Type B pancreatic cell (in vitro differentiated cells): ENCODE data around the gene SERPINB1. TPM values are rescaled to one million over a fixed set of nuclear protein-coding genes. Genes with fewer than 3 reads are reported as not detected.

Experiments
- DNase-seq: peaks from one replicate; pipeline ENCODE4 v3.0.0; 2021; ENCODE audit warnings: mixed read lengths; ENCODE audit not compliant: unreplicated experiment; ENCODE audit errors: extremely low spot score
- H3K27ac Mint-ChIP-seq: 2 replicates; pipeline ENCODE4 v1.8.0; 2021; ENCODE audit warnings: mild to moderate bottlenecking, mixed read lengths
- H3K27me3 Mint-ChIP-seq: 2 replicates; pipeline ENCODE4 v1.8.0; 2021; ENCODE audit warnings: mixed read lengths
- H3K36me3 Mint-ChIP-seq: 2 replicates; pipeline ENCODE4 v1.8.0; 2021; ENCODE audit warnings: mixed read lengths
- H3K4me1 Mint-ChIP-seq: one replicate; pipeline ENCODE4 v1.8.0; 2021; ENCODE audit warnings: mixed read lengths; ENCODE audit not compliant: unreplicated experiment
- H3K4me3 Mint-ChIP-seq: 2 replicates; pipeline ENCODE4 v1.8.0; 2021; ENCODE audit warnings: mild to moderate bottlenecking, mixed read lengths
- H3K9me3 Mint-ChIP-seq: 2 replicates; pipeline ENCODE4 v1.8.0; 2021; ENCODE audit warnings: mixed read lengths
- CTCF ChIP-seq: fragments of 200-600 bp; sonication (generic); conservative IDR thresholded peaks from 2 replicates; pipeline ENCODE4 v1.5.0; 2021; ENCODE audit warnings: antibody characterized with exemption, mild to moderate bottlenecking
- total RNA-seq: library from RNA; stranded (reverse); gene quantifications from 2 replicates; pipeline ENCODE4 v1.2.1, GENCODE V29; 2021; ENCODE audit warnings: low replicate concordance

The SERPINB1 gene
- total RNA-seq, 1 donor from 2014 or later, result 31.2 TPM

DNA sequence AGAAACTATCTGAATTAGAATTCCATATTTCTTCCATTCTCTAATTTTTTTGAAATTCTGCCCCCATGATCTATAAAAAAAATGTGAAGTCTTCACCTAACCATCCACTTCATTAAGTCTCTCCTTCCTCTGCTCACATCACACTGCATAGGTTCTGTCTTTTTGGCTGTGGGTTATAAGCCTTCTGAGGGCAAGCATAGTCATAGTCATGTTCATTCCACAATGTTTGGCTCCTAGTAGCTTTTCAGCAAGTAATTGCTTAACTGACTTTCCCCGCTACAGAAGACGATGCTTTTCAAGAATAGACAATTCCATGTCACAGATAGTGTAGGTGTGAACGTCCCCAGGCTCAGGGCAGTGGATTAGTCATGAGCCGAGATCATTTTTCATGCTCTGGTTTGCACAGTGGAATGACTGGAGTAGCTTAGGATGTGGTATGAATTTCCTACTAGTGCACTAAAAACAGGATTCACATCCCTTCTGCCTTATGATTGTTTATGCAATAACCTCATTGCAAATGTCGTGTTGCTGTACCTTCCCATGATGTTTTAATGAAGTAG, 47.4 kb downstream of the SERPINB1 start:
- H3K4me3 Mint-ChIP-seq, result no peak overlapping the region
- H3K36me3 Mint-ChIP-seq, result no peaks in the 10 kb centered on the region
- no peak for TF ChIP-seq CTCF
- peaks cover 4% of the 10 kb centered on the region for H3K9me3 Mint-ChIP-seq
- no peak for DNase-seq
- H3K27me3 Mint-ChIP-seq, result no peaks in the 10 kb centered on the region
- H3K27ac Mint-ChIP-seq, result peak overlapping the region; percentile 19
- peaks cover 21% of the 10 kb centered on the region for H3K4me1 Mint-ChIP-seq

DNA sequence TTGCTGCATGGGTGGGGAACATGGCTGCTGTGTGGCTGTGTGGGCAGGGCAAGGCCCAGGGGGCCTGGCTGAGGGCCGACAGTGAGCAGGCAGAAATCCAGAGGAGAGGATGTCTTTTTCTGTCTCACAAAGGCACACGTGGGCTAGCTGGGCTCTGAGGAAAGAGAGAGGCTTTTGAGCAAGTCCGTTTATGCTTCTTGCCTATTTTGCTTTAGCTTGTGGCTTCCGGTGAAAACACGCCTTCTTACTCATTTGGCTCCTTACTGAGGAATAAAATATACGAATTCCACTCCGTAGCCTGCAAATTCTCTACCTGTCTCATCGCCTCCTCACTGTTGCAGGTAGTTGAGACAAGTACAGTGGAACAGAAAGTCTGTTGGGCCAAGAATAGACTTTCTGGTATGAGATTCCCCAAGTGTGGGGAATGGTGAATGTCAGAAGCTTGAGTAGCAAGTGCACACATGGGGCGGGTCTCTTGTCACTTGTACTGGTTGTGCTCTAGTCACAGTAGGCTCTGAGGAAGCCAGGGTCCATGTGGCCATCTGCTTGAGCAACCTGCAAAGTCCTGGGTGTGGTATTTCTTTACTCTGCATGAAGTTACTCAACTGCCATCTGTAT, 48.0 kb downstream of the SERPINB1 start:
- DNase-seq, result no peak

DNA sequence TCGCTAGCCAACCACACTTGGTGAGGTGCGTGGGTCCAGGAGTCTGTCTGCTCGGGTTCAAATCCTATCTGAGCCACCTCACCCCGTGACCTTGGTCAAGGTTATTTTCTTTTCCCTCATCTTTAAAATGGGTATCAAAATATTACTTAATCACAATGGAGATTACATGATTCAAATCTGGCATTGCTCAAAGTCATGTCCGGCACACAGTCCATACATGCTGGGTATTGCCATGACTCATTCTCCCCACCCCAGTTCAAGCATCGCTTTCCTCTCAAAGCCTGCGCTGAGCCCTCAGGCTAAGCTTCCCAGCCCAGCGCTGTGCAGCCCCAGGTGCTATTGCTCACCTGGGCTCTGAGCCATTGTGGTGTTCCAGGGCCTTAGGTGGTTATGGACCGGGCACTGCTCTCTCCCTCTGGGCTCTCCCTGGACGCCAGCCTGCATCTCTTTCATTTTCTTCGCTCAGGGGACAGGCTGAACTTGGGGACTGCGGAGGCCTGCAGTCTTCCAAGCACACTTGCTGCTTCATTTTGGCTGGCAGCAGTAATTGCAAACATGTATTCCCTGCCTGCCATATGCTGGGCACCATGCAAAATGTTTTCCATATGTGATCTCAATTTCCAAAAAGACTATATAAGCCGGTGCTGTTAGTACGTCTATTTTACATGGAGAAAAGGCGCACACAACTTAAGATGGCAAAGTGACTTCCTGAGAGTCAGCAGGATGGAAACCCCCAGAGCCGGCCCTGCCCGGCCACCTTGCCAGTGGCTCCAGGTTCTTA, 49.1 kb downstream of the SERPINB1 start:
- no peak for DNase-seq
- peaks cover 4% of the 10 kb centered on the region for H3K9me3 Mint-ChIP-seq

More for the DNA sequence above, 48.0 kb downstream of the SERPINB1 start:
- Mint-ChIP-seq H3K4me3 (no peak overlapping the region), H3K27ac (no peak overlapping the region), H3K4me1 (peaks cover 21% of the 10 kb centered on the region), H3K9me3 (peaks cover 4% of the 10 kb centered on the region), H3K27me3 (no peaks in the 10 kb centered on the region), H3K36me3 (no peaks in the 10 kb centered on the region)
- no peak for TF ChIP-seq CTCF

GRCh38 chr6:2791450-2791974, 50.2 kb downstream of the SERPINB1 start:
- Mint-ChIP-seq H3K4me1 (peaks cover 8% of the 10 kb centered on the region), H3K27me3 (no peaks in the 10 kb centered on the region), H3K27ac (peak overlapping the region; percentile 13), H3K9me3 (peaks cover 4% of the 10 kb centered on the region), H3K4me3 (no peak overlapping the region), H3K36me3 (peaks cover 12% of the 10 kb centered on the region)
- no peak for DNase-seq
- no peak for TF ChIP-seq CTCF

More for the DNA sequence above, 49.1 kb downstream of the SERPINB1 start:
- peak overlapping the region; percentile 24 for H3K27ac Mint-ChIP-seq
- H3K4me3 Mint-ChIP-seq, result no peak overlapping the region
- peaks cover 6% of the 10 kb centered on the region for H3K36me3 Mint-ChIP-seq
- TF ChIP-seq CTCF, result no peak
- H3K4me1 Mint-ChIP-seq, result peaks cover 13% of the 10 kb centered on the region
- no peaks in the 10 kb centered on the region for H3K27me3 Mint-ChIP-seq

- Mint-ChIP-seq H3K27me3 (no peaks in the 10 kb centered on the region), H3K4me3 (no peak overlapping the region), H3K27ac (peak overlapping the region; percentile 13), H3K4me1 (peaks cover 7% of the 10 kb centered on the region), H3K36me3 (peaks cover 18% of the 10 kb centered on the region), H3K9me3 (peaks cover 4% of the 10 kb centered on the region)
- TF ChIP-seq CTCF, result peak; percentile 85
- DNase-seq, result no peak
Measured at GRCh38 chr6:2790588-2791449, 50.8 kb downstream of the SERPINB1 start.
